ENCODE measurements around the gene H3-3A.

GRCh38 chr1:226072347-226072746, 9.8 kb downstream of the H3-3A start:
- TF ChIP-seq CTCF (IDR thresholded peaks at IDR 0.05 in 8 of 11, conservative IDR thresholded peaks at IDR 0.05 in 3 of 11) (no peak), POLR2AphosphoS5 (IDR thresholded peaks at IDR 0.05) (no peak), POLR2A (IDR thresholded peaks at IDR 0.05) (no peak)

All from spleen (tissue), 7 donors.